Liver (tissue), 9 donors: ENCODE measurements around the gene GANC. TPM values are rescaled to one million over a fixed set of nuclear protein-coding genes. Genes with fewer than 3 reads are reported as not detected.
"Not testable (repeated sequence)": the region's sequence is repeated elsewhere in the genome, so short reads cannot be mapped to it uniquely, and the experiment has no call there.

Source experiments
- DNase-seq: peaks from one replicate; pipeline ENCODE4 v3.0.0-alpha.2; 2017; ENCODE audit warnings: low spot score
- H3K27ac ChIP-seq, 2 donors: one replicate each; pipeline ENCODE4 v1.7.0; 2013; ENCODE audit warnings: inconsistent platforms in 2 of 2, low read length in 2 of 2, control low read depth in 1 of 2, low read depth in 1 of 2, mild to moderate bottlenecking in 1 of 2
- H3K27me3 ChIP-seq, 4 donors: one replicate each; pipeline versions ENCODE4 v1.6.1 to v1.7.0; 2013; ENCODE audit warnings: low read length in 3 of 4, inconsistent platforms in 1 of 4, mild to moderate bottlenecking in 1 of 4, moderate library complexity in 1 of 4; ENCODE audit not compliant: control insufficient read depth in 4 of 4, insufficient read depth in 4 of 4
- H3K36me3 ChIP-seq, 4 donors: one replicate each; pipeline versions ENCODE4 v1.6.1 to v1.7.0; 2013; ENCODE audit warnings: low read length in 3 of 4, mild to moderate bottlenecking in 3 of 4, low read depth in 1 of 4, moderate library complexity in 1 of 4; ENCODE audit not compliant: control insufficient read depth in 4 of 4, insufficient read depth in 3 of 4
- H3K4me1 ChIP-seq, 4 donors: one replicate each; pipeline versions ENCODE4 v1.6.1 to v1.7.0; 2013; ENCODE audit warnings: low read length in 3 of 4, mild to moderate bottlenecking in 3 of 4, moderate library complexity in 1 of 4; ENCODE audit not compliant: control insufficient read depth in 4 of 4, insufficient read depth in 4 of 4
- H3K4me3 ChIP-seq, 3 donors: one replicate each; pipeline versions ENCODE4 v1.6.1 to v1.7.0; 2013; ENCODE audit warnings: low read length in 3 of 3, control low read depth in 1 of 3, low read depth in 1 of 3, mild to moderate bottlenecking in 1 of 3
- H3K9ac ChIP-seq, 2 donors: one replicate each; pipeline ENCODE4 v1.7.0; 2013; ENCODE audit warnings: low read length in 2 of 2, mild to moderate bottlenecking in 2 of 2, moderate library complexity in 2 of 2, control low read depth in 1 of 2, low read depth in 1 of 2
- H3K9me3 ChIP-seq, 4 donors: one replicate each; pipeline versions ENCODE4 v1.6.1 to v1.7.0; 2013; ENCODE audit warnings: low read length in 3 of 4; ENCODE audit not compliant: control insufficient read depth in 4 of 4
- ATF3 ChIP-seq: IDR thresholded peaks from 2 replicates; pipeline ENCODE4 v1.6.1; 2016; ENCODE audit warnings: antibody characterized with exemption
- FOXA1 ChIP-seq: IDR thresholded peaks from 2 replicates; pipeline ENCODE4 v1.6.1; 2016; ENCODE audit warnings: antibody characterized with exemption
- FOXA2 ChIP-seq: IDR thresholded peaks from 2 replicates; pipeline ENCODE4 v1.6.1; 2016; ENCODE audit warnings: antibody characterized with exemption
- GABPA ChIP-seq, 2 donors: IDR thresholded peaks in 1 of 2; conservative IDR thresholded peaks in 1 of 2; 2 replicates each; pipeline ENCODE4 v1.6.1; 2016; ENCODE audit warnings: antibody characterized with exemption in 2 of 2, mild to moderate bottlenecking in 1 of 2, moderate library complexity in 1 of 2
- HNF4A ChIP-seq, 2 donors: conservative IDR thresholded peaks; 2 replicates each; pipeline ENCODE4 v1.6.1; 2016; ENCODE audit warnings: antibody characterized with exemption in 2 of 2, mild to moderate bottlenecking in 2 of 2
- HNF4G ChIP-seq: IDR thresholded peaks from 2 replicates; pipeline ENCODE4 v1.6.1; 2016; ENCODE audit warnings: antibody characterized with exemption
- JUND ChIP-seq, 2 donors: IDR thresholded peaks; 2 replicates each; pipeline ENCODE4 v1.6.1; 2016; ENCODE audit warnings: antibody characterized with exemption in 2 of 2
- NR2F2 ChIP-seq: IDR thresholded peaks from 2 replicates; pipeline ENCODE4 v1.6.1; 2016; ENCODE audit warnings: antibody characterized with exemption
- RAD21 ChIP-seq, 2 donors: IDR thresholded peaks; 2 replicates each; pipeline ENCODE4 v1.6.1; 2016; ENCODE audit warnings: antibody characterized with exemption in 2 of 2, mild to moderate bottlenecking in 2 of 2
- REST ChIP-seq: IDR thresholded peaks from 2 replicates; pipeline ENCODE4 v1.6.1; 2016; ENCODE audit warnings: antibody characterized with exemption, mild to moderate bottlenecking
- RXRA ChIP-seq, 2 donors: IDR thresholded peaks; 2 replicates each; pipeline ENCODE4 v1.6.1; 2017 to 2018; ENCODE audit warnings: antibody characterized with exemption in 2 of 2, mild to moderate bottlenecking in 1 of 2
- SP1 ChIP-seq: IDR thresholded peaks from 2 replicates; pipeline ENCODE4 v1.6.1; 2018; ENCODE audit warnings: antibody characterized with exemption, mild to moderate bottlenecking
- TAF1 ChIP-seq: conservative IDR thresholded peaks from 2 replicates; pipeline ENCODE4 v1.6.1; 2016; ENCODE audit warnings: antibody characterized with exemption, mild to moderate bottlenecking
- YY1 ChIP-seq: IDR thresholded peaks from 2 replicates; pipeline ENCODE4 v1.6.1; 2016; ENCODE audit warnings: antibody characterized with exemption, mild to moderate bottlenecking
- WGBS: extraction: QIAGEN DNeasy Blood & Tissue Kit; methylation state at CpG from one replicate; pipeline ENCODE4 v1.1.7; 2013; 5-methylcytosine and 5-hydroxymethylcytosine counted together
- polyA plus RNA-seq, 2 donors: library from polyadenylated mRNA; stranded (reverse) in 1 of 2; unstranded in 1 of 2; fragments of 200-250 nt in 1 of 2; fragments of >200 nt in 1 of 2; fragmentation: Nextera tagmentation in 1 of 2; extraction: Ambion mirVana in 1 of 2; gene quantifications; one replicate each; pipeline versions ENCODE4 v1.2.1 to v1.2.3, GENCODE V29; 2013 to 2015
- total RNA-seq, 2 donors: library from RNA; depleted of rRNA; stranded (reverse); fragments of >200 nt; gene quantifications; one replicate each; pipeline ENCODE4 v1.2.3, GENCODE V29; 2014
- TF ChIP-seq, protein P1 (sequence below): IDR thresholded peaks from 2 replicates; pipeline ENCODE4 v1.6.1; 2016; ENCODE audit warnings: antibody characterized with exemption
- TF ChIP-seq, protein P2 (sequence below): fragments of 150-350 bp; IDR thresholded peaks from 2 replicates; pipeline ENCODE4 v1.5.1; 2017; ENCODE audit warnings: improper control_type of control experiment, low read depth, low read length; ENCODE audit not compliant: missing input control
- donor health status: healthy.
- donor health status: healthy.
- donor health status: healthy.
- donor health status: healthy.
- donor health status: healthy.

GANC gene
- total and polyA plus RNA-seq, 4 donors, result 4.8 to 28.9 (median 10.9) TPM

DNA sequence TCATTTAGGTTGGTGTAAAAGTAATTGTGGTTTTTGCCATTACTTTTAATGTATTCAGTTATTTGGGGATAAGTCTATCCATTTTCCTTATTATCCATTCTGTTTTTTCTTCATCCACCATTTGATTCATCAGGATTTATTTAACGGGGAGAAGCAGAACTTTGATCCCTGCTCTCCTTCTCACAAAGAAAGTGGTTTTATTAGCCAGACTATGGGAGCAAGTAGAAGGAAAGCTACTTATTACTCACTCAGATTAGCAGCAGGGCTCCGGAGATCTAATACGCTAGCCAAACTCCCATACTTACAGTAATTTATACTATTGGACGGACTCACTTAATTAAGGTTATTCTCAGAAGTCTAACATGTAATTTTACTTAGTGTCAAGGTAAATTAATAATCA is 14.9 kb downstream of the GANC start:
- Histone ChIP-seq H3K27me3 (no peaks in the 10 kb centered on the region), H3K4me3 (no peak overlapping the region), H3K36me3 (peaks cover 4 to 18% (median 16%) of the 10 kb centered on the region in 4 donors), H3K9me3 (no peaks in the 10 kb centered on the region), H3K9ac (no peak overlapping the region), H3K4me1 (peaks cover 14 to 35% (median 31%) of the 10 kb centered on the region in 4 donors), H3K27ac (no peak overlapping the region)
- TF ChIP-seq GABPA (IDR thresholded peaks at IDR 0.05 in 1 of 2, conservative IDR thresholded peaks at IDR 0.05 in 1 of 2) (no peak), FOXA2 (no peak), NR2F2 (no peak), JUND (IDR thresholded peaks at IDR 0.05) (no peak), TAF1 (no peak), REST (no peak), RAD21 (IDR thresholded peaks at IDR 0.05) (no peak), SP1 (no peak), HNF4G (no peak), RXRA (IDR thresholded peaks at IDR 0.05) (no peak), FOXA1 (no peak), HNF4A (conservative IDR thresholded peaks at IDR 0.05) (no peak), ATF3 (no peak), YY1 (no peak)
- TF ChIP-seq, protein P1, sequence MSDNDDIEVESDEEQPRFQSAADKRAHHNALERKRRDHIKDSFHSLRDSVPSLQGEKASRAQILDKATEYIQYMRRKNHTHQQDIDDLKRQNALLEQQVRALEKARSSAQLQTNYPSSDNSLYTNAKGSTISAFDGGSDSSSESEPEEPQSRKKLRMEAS, result no peak
- TF ChIP-seq, protein P2, sequence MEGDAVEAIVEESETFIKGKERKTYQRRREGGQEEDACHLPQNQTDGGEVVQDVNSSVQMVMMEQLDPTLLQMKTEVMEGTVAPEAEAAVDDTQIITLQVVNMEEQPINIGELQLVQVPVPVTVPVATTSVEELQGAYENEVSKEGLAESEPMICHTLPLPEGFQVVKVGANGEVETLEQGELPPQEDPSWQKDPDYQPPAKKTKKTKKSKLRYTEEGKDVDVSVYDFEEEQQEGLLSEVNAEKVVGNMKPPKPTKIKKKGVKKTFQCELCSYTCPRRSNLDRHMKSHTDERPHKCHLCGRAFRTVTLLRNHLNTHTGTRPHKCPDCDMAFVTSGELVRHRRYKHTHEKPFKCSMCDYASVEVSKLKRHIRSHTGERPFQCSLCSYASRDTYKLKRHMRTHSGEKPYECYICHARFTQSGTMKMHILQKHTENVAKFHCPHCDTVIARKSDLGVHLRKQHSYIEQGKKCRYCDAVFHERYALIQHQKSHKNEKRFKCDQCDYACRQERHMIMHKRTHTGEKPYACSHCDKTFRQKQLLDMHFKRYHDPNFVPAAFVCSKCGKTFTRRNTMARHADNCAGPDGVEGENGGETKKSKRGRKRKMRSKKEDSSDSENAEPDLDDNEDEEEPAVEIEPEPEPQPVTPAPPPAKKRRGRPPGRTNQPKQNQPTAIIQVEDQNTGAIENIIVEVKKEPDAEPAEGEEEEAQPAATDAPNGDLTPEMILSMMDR, result no peak
- no peak for DNase-seq
- WGBS, result 85% methylated on average over 4 of the region's 4 CpGs

DNA sequence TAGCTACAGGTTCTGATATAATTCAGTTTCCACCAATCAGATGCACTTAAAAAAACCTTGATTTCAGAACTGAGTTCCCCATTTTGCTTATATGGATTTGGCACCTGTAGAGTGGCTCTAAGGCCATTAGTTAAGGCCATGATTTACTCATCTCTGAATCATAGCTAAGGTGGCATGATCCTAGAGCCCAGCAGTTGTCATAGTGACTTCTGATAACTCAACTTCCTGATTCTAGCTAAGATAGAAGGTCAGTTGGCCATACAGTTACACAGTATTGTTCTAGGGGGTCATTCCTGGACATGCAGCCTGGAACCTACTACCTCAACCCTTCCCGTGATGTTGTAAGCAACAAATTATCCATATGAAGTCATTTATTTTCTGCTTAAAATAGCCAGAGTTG is 16.2 kb downstream of the GANC start:
- Histone ChIP-seq H3K36me3 (peaks cover 4 to 27% (median 23%) of the 10 kb centered on the region in 4 donors), H3K9ac (no peak overlapping the region)
- no peak for TF ChIP-seq HNF4A (conservative IDR thresholded peaks at IDR 0.05)
- TF ChIP-seq TAF1, result no peak
- no peak for TF ChIP-seq NR2F2
- no peak for TF ChIP-seq JUND (IDR thresholded peaks at IDR 0.05)
- no peak for TF ChIP-seq ATF3
- TF ChIP-seq RAD21 (IDR thresholded peaks at IDR 0.05), result no peak
- TF ChIP-seq YY1, result no peak

GRCh38 chr15:42301004-42301403 is 28.0 kb downstream of the GANC start:
- not testable (repeated sequence) for H3K4me3 ChIP-seq, H3K9me3 ChIP-seq
- WGBS, result 96% methylated on average over 4 of the region's 4 CpGs

More for the DNA sequence above, 16.2 kb downstream of the GANC start:
- Histone ChIP-seq H3K4me3 (no peak overlapping the region), H3K4me1 (peaks cover 8 to 23% (median 20%) of the 10 kb centered on the region in 4 donors), H3K27me3 (no peaks in the 10 kb centered on the region), H3K9me3 (no peaks in the 10 kb centered on the region), H3K27ac (no peak overlapping the region)
- 100% methylated on average over 1 of the region's 1 CpG for WGBS
- no peak for DNase-seq

More at GRCh38 chr15:42301004-42301403, 28.0 kb downstream of the GANC start:
- H3K36me3 ChIP-seq, result peaks cover 0 to 12% (median 11%) of the 10 kb centered on the region in 4 donors
- not testable (repeated sequence) for H3K27ac ChIP-seq, H3K27me3 ChIP-seq, H3K4me1 ChIP-seq, DNase-seq, H3K9ac ChIP-seq
